HepG2 (cell line): ENCODE results near the gene LRRC45. TPM values are rescaled to one million over a fixed set of nuclear protein-coding genes. Genes with fewer than 3 reads are reported as not detected.

ENCODE experiments used
- AFF4 ChIP-seq: sonication (generic); formaldehyde crosslinking; IDR thresholded peaks from 2 replicates; pipeline ENCODE4 v1.4.0; 2020; ENCODE audit warnings: missing genetic modification reagents
- ARNT ChIP-seq: fragments of 450-650 bp; IDR thresholded peaks from 2 replicates; pipeline ENCODE4 v1.6.1; 2017
- BHLHE40 ChIP-seq: IDR thresholded peaks from 2 replicates; pipeline ENCODE4 v1.6.1; 2011; ENCODE audit warnings: low read length, improper control_type of control experiment
- CENPT ChIP-seq: sonication (generic); formaldehyde crosslinking; IDR thresholded peaks from 2 replicates; pipeline ENCODE4 v1.8.0; 2022; ENCODE audit warnings: low read depth, mild to moderate bottlenecking, moderate library complexity, missing genetic modification reagents
- CHD2 ChIP-seq: IDR thresholded peaks from 2 replicates; pipeline ENCODE4 v1.6.1; 2011; ENCODE audit warnings: low read depth, low read length, improper control_type of control experiment
- CSRNP1 ChIP-seq: sonication (generic); formaldehyde crosslinking; IDR thresholded peaks from 2 replicates; pipeline ENCODE4 v1.8.1; 2023; ENCODE audit warnings: mild to moderate bottlenecking, missing genetic modification reagents
- ELF1 ChIP-seq: sonication (generic); formaldehyde crosslinking; IDR thresholded peaks from 2 replicates; pipeline ENCODE4 v1.4.0; 2020; ENCODE audit warnings: missing genetic modification reagents
- IRF2 ChIP-seq: IDR thresholded peaks from 2 replicates; pipeline ENCODE4 v1.6.1; 2018; ENCODE audit warnings: missing genetic modification reagents, missing compliant biosample characterization
- IRF9 ChIP-seq: sonication (generic); formaldehyde crosslinking; IDR thresholded peaks from 2 replicates; pipeline ENCODE4 v1.8.0; 2022; ENCODE audit warnings: missing genetic modification reagents, mild to moderate bottlenecking, borderline replicate concordance
- MAFK ChIP-seq, 2 experiments: IDR thresholded peaks in 1 of 2; conservative IDR thresholded peaks in 1 of 2; 2 replicates each; pipeline ENCODE4 v1.6.1; 2011; ENCODE audit warnings: improper control_type of control experiment in 2 of 2, low read length in 2 of 2
- MED8 ChIP-seq: sonication (generic); formaldehyde crosslinking; IDR thresholded peaks from 2 replicates; pipeline ENCODE4 v1.8.1; 2023; ENCODE audit warnings: mild to moderate bottlenecking, missing genetic modification reagents; ENCODE audit not compliant: insufficient replicate concordance
- PTBP1 ChIP-seq: fragments of 200-400 bp; formaldehyde crosslinking; IDR thresholded peaks from 2 replicates; pipeline ENCODE4 v1.6.1; 2018; ENCODE audit warnings: low read length, low read depth; ENCODE audit not compliant: poor library complexity, severe bottlenecking
- RFXANK ChIP-seq: IDR thresholded peaks from 2 replicates; pipeline ENCODE4 v1.6.1; 2016
- TSC22D2 ChIP-seq: sonication (generic); formaldehyde crosslinking; IDR thresholded peaks from 2 replicates; pipeline ENCODE4 v1.5.1; 2020; ENCODE audit warnings: missing genetic modification reagents, mild to moderate bottlenecking, borderline replicate concordance
- ZFP1 ChIP-seq: IDR thresholded peaks from 2 replicates; pipeline ENCODE4 v1.6.1; 2016
- ZFP36 ChIP-seq: fragments of 150-350 bp; IDR thresholded peaks from 2 replicates; pipeline ENCODE4 v1.6.1; 2018; ENCODE audit warnings: borderline replicate concordance, low read length, low read depth; ENCODE audit not compliant: partially characterized antibody
- ZNF224 ChIP-seq: sonication (generic); formaldehyde crosslinking; IDR thresholded peaks from 2 replicates; pipeline ENCODE4 v1.5.0; 2020; ENCODE audit warnings: mild to moderate bottlenecking, missing genetic modification reagents
- ZNF350 ChIP-seq: sonication (generic); formaldehyde crosslinking; IDR thresholded peaks from 2 replicates; pipeline ENCODE4 v1.4.0; 2020; ENCODE audit warnings: mild to moderate bottlenecking, low read depth, missing genetic modification reagents, borderline replicate concordance
- ZNF431 ChIP-seq: sonication (generic); formaldehyde crosslinking; IDR thresholded peaks from 2 replicates; pipeline ENCODE4 v1.9.0; 2022; ENCODE audit warnings: missing genetic modification reagents, low read depth, mild to moderate bottlenecking, borderline replicate concordance
- ZNF766 ChIP-seq: sonication (generic); formaldehyde crosslinking; IDR thresholded peaks from 2 replicates; pipeline ENCODE4 v1.5.0; 2020; ENCODE audit warnings: missing genetic modification reagents, borderline replicate concordance
- polyA plus RNA-seq, 8 experiments: library from polyadenylated mRNA; depleted of rRNA in 3 of 8; stranded (reverse) in 7 of 8; unstranded in 1 of 8; fragments of >200 nt; fragmentation: Illumina TruSeq in 4 of 8; extraction: Trizol in 4 of 8; gene quantifications; 2 replicates each; pipeline versions ENCODE4 v1.2.1 to v1.2.3, GENCODE V29; 2011 to 2016; ENCODE audit warnings: low read depth in 4 of 8, missing spikeins in 1 of 8, mixed read lengths in 1 of 8; ENCODE audit not compliant: insufficient read depth in 1 of 8
- total RNA-seq, 5 experiments: library from RNA; depleted of rRNA; stranded (reverse); fragments of >200 nt; fragmentation: Illumina TruSeq; extraction: Trizol; gene quantifications; 2 replicates each; pipeline ENCODE4 v1.2.3, GENCODE V29; 2016; ENCODE audit warnings: low read depth in 1 of 5

Gene LRRC45
- total and polyA plus RNA-seq, 2 of the 13 experiments (the other 11 are each of a cell fraction or from before 2014, with no cell fraction given), result 11.6 to 48.1 TPM

- TF ChIP-seq CSRNP1 (peak; percentile 50; the same call in 1 of the 2 replicates), ZNF350 (CRISPR knock-in tag) (no peak), IRF2 (CRISPR knock-in tag) (peak; percentile 48; the same call in 1 of the 2 replicates), ARNT (no peak), ELF1 (CRISPR knock-in tag) (peak; percentile 94), MAFK (conservative IDR thresholded peaks at IDR 0.05 in 1 of 2, IDR thresholded peaks at IDR 0.05 in 1 of 2; ENCODE audit: low read length in 2 of 2) (no peak), PTBP1 (no peak), TSC22D2 (CRISPR knock-in tag) (0 out of 2 replicates have a peak, but pooled peaks have one; percentile 52), ZNF224 (CRISPR knock-in tag) (no peak), CHD2 (no peak), ZNF766 (no peak), CENPT (CRISPR knock-in tag) (peak; percentile 43; the same call in 1 of the 2 replicates), IRF9 (peak; percentile 42; the same call in 1 of the 2 replicates), ZFP1 (CRISPR knock-in tag) (no peak), BHLHE40 (peak; percentile 100), RFXANK (no peak), ZFP36 (no peak), AFF4 (CRISPR knock-in tag) (no peak), ZNF431 (CRISPR knock-in tag) (peak; percentile 68; the same call in 1 of the 2 replicates), MED8 (CRISPR knock-in tag) (peak; percentile 67)
Measured at GRCh38 chr17:81977211-81977808, 45.8 kb upstream of the LRRC45 start, which contains the start of gene ASPSCR1 (continued).
